ENCODE data around the gene ENTPD5. TPM values are rescaled to one million over a fixed set of nuclear protein-coding genes. Genes with fewer than 3 reads are reported as not detected.

The ENTPD5 gene
- total and polyA plus RNA-seq, 9 donors: 3.3 to 12.3 (median 7.0) TPM

DNA sequence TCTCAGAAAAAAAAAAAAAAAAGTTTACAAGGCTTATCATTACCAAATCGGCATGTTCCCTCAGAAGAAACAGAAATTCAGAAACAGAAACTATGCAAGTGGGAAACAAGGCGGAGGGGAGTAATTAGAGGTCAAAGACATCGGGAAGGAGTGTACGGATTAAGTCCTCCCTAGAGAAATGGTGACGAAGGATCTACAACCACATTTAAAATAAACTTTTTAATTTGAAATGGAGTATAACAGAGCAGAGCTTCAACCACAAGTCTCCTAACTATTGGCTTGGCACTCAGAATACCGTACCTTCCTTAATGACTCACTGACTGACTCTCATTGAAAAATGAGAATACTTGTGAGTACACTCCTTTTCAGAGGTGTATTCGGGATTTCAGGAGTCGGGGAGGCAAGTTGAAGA, 908 bp downstream of the ENTPD5 start:
- WGBS, 3 donors: 0 to 3% (median 1%) methylated on average over 8 of the region's 8 CpGs
- intact Hi-C loops (cut with DNase I): loop anchor here in 1 of 4 donors (10.0 kb wide), 1 partner anchor 133 kb away; the partner anchor contains the start of gene ZNF410
- H3K36me3 ChIP-seq: no peaks in the 10 kb centered on the region
- DNase-seq: no peak
- H3K27ac ChIP-seq: peak overlapping the region; percentile 81 to 95
- TF ChIP-seq EP300 (IDR thresholded peaks at IDR 0.05) (no peak), POLR2A (IDR thresholded peaks at IDR 0.05) (no peak)
- TF ChIP-seq, protein P1, sequence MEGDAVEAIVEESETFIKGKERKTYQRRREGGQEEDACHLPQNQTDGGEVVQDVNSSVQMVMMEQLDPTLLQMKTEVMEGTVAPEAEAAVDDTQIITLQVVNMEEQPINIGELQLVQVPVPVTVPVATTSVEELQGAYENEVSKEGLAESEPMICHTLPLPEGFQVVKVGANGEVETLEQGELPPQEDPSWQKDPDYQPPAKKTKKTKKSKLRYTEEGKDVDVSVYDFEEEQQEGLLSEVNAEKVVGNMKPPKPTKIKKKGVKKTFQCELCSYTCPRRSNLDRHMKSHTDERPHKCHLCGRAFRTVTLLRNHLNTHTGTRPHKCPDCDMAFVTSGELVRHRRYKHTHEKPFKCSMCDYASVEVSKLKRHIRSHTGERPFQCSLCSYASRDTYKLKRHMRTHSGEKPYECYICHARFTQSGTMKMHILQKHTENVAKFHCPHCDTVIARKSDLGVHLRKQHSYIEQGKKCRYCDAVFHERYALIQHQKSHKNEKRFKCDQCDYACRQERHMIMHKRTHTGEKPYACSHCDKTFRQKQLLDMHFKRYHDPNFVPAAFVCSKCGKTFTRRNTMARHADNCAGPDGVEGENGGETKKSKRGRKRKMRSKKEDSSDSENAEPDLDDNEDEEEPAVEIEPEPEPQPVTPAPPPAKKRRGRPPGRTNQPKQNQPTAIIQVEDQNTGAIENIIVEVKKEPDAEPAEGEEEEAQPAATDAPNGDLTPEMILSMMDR (IDR thresholded peaks at IDR 0.05): no peak
- no peaks in the 10 kb centered on the region for H3K27me3 ChIP-seq
- H3K4me1 ChIP-seq (ENCODE audit: insufficient read depth): no peaks in the 10 kb centered on the region
- peak overlapping the region; percentile 70 for H3K4me3 ChIP-seq
- no peaks in the 10 kb centered on the region for H3K9me3 ChIP-seq

DNA sequence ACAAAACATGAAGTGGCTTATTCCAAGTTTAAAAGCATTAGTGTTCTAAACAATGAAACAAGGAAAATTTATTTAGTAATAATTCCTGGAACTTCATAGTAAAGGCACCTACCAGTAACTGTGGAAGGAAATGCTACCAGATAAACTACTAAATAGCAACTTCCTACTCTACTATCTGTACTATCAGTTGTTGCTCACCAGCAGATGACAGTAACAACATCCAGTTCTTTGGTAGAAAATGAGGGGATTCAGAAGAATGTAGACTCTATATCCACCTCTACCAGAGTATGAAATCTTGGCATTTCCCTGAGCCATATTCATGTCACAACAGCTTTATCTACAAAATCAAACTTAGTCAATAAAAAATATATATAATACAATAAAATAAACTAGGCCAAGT, 3.1 kb downstream of the ENTPD5 start:
- TF ChIP-seq, protein P1 (IDR thresholded peaks at IDR 0.05): no peak
- TF ChIP-seq EP300 (IDR thresholded peaks at IDR 0.05) (no peak), POLR2A (IDR thresholded peaks at IDR 0.05) (no peak)
- intact Hi-C loops (cut with DNase I): loop anchor here in 1 of 4 donors (10.0 kb wide), 1 partner anchor 131 kb away; the partner anchor contains the start of gene ZNF410
- H3K4me3 ChIP-seq: no peak overlapping the region

GRCh38 chr14:74015176-74015575, 3.9 kb downstream of the ENTPD5 start:
- Histone ChIP-seq H3K9me3 (no peaks in the 10 kb centered on the region), H3K36me3 (no peaks in the 10 kb centered on the region), H3K4me3 (no peak overlapping the region), H3K4me1 (ENCODE audit: insufficient read depth) (no peaks in the 10 kb centered on the region), H3K27ac (no peak overlapping the region), H3K27me3 (no peaks in the 10 kb centered on the region)
- intact Hi-C loops (cut with DNase I): loop anchor here in 1 of 4 donors (10.0 kb wide), 1 partner anchor 130 kb away; the partner anchor contains the start of gene ZNF410
- no peak for DNase-seq
- WGBS, 3 donors: 69 to 92% (median 90%) methylated on average over 3 of the region's 3 CpGs
- TF ChIP-seq POLR2A (IDR thresholded peaks at IDR 0.05) (no peak), EP300 (IDR thresholded peaks at IDR 0.05) (no peak)
- TF ChIP-seq, protein P1 (IDR thresholded peaks at IDR 0.05): no peak

More for the DNA sequence above, 3.1 kb downstream of the ENTPD5 start:
- Histone ChIP-seq H3K9me3 (no peaks in the 10 kb centered on the region), H3K4me1 (ENCODE audit: insufficient read depth) (no peaks in the 10 kb centered on the region), H3K27ac (no peak overlapping the region), H3K36me3 (no peaks in the 10 kb centered on the region), H3K27me3 (no peaks in the 10 kb centered on the region)
- DNase-seq: no peak

- H3K4me3 ChIP-seq: no peak overlapping the region
- H3K9me3 ChIP-seq: no peaks in the 10 kb centered on the region
- H3K27ac ChIP-seq: no peak overlapping the region
- TF ChIP-seq EP300 (IDR thresholded peaks at IDR 0.05) (no peak), POLR2A (IDR thresholded peaks at IDR 0.05) (no peak)
- TF ChIP-seq, protein P1 (IDR thresholded peaks at IDR 0.05): no peak
- H3K27me3 ChIP-seq: no peaks in the 10 kb centered on the region
- no peaks in the 10 kb centered on the region for H3K4me1 ChIP-seq (ENCODE audit: insufficient read depth)
- H3K36me3 ChIP-seq: no peaks in the 10 kb centered on the region
- intact Hi-C loops (cut with DNase I): loop anchor here in 1 of 4 donors (10.0 kb wide), 1 partner anchor 129 kb away; the partner anchor contains the start of gene ZNF410
- WGBS, 3 donors: 69 to 87% (median 78%) methylated on average over 1 of the region's 1 CpG
- no peak for DNase-seq
Measured at GRCh38 chr14:74014299-74014698, 4.8 kb downstream of the ENTPD5 start.
